Mucosa of gallbladder (tissue), 1 donor: ENCODE measurements around the gene DLG2. TPM values are rescaled to one million over a fixed set of nuclear protein-coding genes. Genes with fewer than 3 reads are reported as not detected.

Experiments used
- DNase-seq: peaks from one replicate; pipeline ENCODE4 v3.0.0-alpha.2; 2020; ENCODE audit warnings: low spot score
- total RNA-seq: library from RNA; stranded (reverse); gene quantifications from one replicate; pipeline ENCODE4 v1.2.1, GENCODE V29; 2021
- donor health status: DM: no; HTN: no; CAD: no.

Gene DLG2
- total RNA-seq, 1 donor from 2014 or later: 4.4 TPM

GRCh38 chr11:85558411-85558810 is 68.7 kb downstream of the DLG2 start:
- DNase-seq: no peak

DNA sequence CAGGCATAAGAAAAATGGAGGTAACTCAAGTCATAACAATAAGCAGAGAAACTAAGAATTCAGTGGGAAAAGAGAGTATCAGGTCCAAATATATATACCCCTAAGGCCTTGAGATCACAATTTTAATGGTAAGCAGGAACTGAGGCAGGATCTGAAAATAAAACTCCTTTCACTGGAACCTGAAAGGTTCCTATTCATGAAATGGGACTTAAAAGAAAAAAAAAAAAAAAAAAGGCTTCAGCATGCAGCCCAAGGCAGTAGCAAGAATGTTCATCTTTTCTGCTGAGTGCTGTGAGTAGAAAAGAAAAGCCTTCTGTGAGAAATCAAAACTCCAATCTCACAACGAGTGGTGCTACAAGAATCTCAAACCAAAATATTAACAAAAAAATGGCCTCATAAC is 75.3 kb downstream of the DLG2 start:
- no peak for DNase-seq

DNA sequence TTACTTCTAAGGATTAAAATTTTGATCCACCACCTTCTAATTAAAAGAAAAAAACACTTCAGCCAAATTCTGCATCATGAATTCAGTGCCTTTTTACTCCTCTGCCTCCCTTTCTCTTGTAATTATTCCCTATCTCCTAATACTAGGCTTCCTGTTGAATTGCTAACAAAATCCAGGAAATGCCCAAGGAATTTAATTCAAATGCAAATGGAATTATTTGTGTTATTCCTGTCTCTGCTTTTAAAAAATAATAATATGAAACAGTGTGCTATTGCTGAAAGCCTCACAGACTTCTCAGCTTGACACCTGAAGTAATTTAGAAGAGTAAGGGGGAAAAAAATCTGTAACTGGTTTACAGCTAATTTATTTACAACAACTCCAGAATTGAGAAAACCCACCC is 85.5 kb downstream of the DLG2 start:
- no peak for DNase-seq

DNA sequence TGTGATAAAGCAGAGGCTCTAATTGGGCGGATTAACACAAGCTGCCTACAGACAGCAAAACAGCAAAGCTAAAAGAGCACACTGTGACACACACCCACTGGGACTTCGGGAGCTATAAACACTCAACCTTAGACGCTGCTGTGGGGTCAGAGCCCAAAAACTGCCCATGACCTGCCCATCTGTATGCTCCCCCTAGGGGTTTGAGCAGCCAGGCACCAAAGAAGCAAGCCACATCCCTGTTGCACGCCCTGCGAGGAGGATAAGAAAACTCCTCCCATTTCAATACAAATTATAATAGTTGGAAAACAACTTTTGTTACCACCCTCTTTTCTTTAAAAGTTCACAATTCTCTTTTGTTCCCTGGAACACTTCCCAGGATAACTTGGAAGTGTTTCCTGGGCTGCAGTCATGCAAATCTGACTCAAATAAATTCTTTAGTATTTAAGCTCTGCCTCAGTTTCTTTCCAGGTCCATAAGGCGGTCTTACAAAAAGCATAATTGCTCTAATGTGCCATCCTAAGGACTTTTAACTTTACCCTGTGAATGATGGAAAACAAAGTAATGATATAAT is 86.4 kb downstream of the DLG2 start:
- no peak for DNase-seq

DNA sequence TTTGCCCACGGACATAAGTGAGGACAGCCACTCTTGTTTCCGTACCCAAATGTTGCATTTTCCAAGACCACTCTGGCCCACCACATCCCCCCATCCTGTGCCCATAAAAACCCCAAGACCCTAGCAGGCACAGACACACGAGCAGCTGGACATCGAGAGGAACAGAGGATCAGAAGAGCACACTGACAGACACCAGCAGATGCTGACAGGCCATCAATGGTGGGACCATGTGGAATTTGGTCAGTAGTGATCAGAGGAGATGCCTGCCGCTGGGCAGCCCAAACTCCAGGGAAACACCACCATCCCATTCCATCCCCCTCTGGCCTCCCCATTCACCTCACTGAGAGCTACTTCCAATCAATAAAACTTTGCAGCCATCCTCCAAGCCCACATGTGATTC is 87.0 kb downstream of the DLG2 start:
- DNase-seq: no peak

DNA sequence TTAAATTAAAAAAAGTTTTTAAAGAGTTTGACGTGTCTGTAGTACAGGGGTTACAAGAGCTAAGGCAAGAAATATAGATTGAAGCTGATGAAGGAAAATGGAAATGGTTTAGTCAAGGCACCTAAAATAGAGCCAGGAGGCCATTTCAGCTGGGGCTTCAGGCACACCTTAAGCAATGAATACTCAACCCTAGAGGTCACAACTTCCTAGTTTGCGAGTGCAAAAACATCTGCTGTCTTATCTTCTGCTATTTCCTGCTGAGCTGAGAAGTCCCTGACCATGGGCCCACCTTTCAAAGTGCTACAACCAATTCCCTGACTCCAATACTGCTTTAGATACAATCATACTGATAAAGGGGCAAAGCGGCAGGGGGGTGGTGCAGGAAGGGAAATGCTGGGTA is 87.4 kb downstream of the DLG2 start:
- no peak for DNase-seq

DNA sequence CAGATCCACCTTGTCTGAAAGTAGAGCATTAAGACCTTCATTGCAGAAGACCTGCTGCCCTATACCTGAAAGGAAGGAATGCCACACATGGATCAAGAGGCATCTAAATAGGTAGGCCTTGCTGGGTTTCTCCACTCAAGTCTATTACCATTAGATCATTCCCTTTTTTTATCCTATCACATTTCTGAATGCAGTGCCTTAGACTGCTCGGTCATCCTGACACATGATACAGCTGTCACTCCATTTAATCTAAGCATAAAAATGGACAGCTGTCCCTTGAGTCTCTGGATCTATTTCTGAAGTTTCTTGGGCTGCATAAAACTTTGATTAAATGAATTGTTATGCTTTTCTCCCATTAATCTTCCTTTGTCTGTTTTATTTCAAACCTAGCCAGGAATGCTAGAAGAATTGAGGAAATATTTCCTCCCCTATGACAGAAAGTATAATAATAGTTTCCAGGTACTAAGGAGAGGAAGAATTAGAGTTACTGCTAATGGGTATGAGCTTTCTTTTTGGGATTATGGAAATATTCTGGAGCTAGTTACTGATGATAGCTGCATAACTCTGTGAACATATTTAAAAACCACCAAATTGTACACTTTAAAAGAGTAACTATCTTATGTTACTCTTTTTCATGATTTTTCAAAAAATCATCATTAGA is 88.0 kb downstream of the DLG2 start:
- no peak for DNase-seq

GRCh38 chr11:85536438-85536837 is 90.7 kb downstream of the DLG2 start:
- DNase-seq: no peak

DNA sequence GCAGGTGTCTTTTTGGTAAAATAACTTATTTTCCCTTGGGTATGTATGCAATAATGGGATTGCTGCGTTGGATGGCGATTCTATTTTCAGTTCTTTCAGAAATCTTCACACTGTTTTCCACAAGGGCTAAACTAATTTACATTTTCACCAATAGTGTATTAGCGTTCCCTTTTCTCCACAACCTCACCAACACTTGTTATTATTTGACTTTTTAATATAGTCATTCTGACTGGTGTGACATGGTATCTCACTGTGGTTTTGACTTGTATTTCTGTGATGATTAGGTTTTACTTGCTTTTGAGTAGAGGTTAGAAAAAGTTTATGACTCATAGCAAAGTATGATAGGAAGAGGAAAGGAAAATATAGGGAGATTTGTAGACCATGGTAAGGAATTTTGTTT is 92.3 kb downstream of the DLG2 start:
- no peak for DNase-seq

GRCh38 chr11:85531191-85531897 is 95.8 kb downstream of the DLG2 start:
- DNase-seq: no peak

- no peak for DNase-seq
Observed at GRCh38 chr11:85530634-85531033, 96.5 kb downstream of the DLG2 start.

GRCh38 chr11:85526564-85526963 is 100.6 kb downstream of the DLG2 start:
- no peak for DNase-seq

DNA sequence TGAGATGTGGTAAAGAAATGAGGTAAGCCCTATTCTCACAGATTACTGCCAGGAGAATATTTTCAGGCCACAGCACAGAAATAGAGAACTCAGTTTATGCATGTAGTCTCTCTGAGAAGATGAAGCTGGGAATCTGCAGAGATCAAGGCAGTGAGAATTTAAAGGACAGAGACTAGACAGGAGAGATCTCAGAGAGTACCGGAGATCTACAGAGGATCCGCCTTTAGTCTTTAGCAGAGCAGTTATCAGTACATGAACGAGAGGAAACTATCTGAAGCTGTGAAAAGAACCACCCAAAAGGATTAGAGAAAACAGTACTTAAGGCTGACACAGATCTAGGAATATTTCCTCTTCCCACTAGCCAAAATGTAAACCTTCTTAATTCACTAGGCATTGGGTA is 101.5 kb downstream of the DLG2 start:
- DNase-seq: no peak

- DNase-seq: no peak
Observed at GRCh38 chr11:85517272-85517671, 109.9 kb downstream of the DLG2 start.

- DNase-seq: no peak
Observed at GRCh38 chr11:85495918-85496317, 131.2 kb downstream of the DLG2 start.

DNA sequence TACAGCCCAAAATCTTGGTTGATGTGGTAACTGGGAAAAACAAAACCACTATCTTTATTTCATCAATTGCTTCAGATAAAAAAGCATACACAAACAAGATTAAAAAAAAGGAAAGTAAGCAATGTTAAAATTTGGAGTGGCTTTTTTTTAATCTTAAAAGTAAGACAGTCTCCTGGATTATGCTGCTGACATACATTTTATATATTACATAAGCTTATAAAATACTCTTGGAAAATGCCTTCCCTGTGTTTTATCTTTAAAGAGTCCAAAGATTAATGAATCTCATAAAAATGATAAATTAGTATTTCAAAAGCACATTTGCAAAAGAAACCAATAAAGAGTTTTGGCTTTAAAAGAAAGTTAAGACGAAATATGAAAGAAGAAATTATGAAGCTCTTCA is 132.7 kb downstream of the DLG2 start:
- no peak for DNase-seq

DNA sequence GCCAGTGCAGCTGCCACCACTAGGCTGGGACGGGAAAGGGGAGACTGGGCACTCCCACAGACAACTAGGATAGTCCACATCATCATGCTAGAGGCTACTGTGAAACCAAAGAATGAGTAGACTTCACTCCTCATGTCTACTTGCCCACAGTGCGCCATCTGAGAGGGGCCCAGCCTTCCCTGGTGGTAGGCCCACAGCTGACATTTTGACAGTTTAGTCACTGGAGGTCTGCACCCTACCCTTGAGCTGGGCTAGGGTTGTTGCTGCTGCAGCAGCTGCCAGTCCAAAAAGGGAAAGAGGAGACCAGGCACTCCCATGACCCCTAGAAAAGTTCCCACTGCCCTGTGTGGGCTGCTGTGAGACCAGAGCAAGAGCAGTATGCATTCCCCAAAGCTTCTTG is 141.2 kb downstream of the DLG2 start:
- no peak for DNase-seq

GRCh38 chr11:85483861-85484260 is 143.3 kb downstream of the DLG2 start:
- no peak for DNase-seq

- no peak for DNase-seq
Observed at GRCh38 chr11:85481862-85482261, 145.3 kb downstream of the DLG2 start.

DNA sequence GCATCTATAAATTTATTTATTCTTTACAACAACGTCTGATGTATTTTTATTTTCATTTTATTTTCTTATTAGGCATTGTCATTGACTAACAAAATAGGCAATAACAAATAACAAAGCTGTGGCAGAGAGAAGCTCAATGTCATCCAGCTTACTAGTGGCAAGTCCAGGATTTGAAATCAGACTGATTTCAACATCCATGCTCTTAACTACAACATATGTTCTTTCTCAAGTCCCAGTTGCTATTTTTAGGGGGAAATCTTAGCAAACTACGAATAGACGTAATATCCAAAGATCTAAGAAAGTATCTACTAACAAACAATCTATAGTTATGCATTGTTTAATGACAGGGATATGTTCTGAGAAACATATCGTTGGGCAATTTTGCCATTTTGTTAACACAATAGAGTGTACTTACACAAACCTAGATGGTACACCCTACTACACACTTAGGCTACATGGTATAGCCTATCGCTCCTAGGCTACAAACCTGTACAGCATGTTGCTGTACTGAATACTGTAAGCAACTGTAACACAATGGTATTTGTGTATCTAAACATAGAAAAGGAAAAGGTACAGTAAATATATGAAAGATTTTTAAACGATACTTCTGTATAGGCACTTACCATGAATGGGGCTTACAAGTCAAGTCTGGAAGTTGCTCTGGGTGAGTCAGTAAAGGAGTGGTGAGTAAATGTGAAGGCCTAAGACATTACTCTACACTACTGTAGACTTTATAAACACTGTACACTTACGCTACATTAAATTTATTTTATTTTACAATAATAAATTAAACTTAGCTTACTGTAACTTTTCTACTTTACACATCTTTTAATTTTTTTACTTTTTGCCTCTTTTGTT is 151.3 kb downstream of the DLG2 start:
- no peak for DNase-seq

DNA sequence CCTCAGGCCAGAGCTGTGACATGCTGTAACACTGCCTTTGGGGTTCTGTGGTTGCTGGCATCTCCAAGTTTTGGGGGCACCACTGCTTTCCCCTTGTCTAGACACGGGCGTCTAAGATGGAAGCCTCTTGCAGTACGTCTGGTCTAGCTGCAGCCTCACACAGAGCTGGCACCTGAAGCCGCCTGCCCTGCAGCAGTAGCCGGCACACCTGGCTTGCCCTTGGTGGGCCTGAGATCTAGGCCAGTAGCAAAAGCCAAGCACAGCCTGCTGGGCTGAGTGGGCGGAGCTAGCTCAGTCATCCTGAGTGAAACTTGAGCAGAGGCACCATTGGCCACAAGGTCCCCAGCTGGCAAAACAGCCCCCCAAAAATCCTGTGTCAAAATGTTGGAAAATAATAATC is 154.2 kb downstream of the DLG2 start:
- no peak for DNase-seq

DNA sequence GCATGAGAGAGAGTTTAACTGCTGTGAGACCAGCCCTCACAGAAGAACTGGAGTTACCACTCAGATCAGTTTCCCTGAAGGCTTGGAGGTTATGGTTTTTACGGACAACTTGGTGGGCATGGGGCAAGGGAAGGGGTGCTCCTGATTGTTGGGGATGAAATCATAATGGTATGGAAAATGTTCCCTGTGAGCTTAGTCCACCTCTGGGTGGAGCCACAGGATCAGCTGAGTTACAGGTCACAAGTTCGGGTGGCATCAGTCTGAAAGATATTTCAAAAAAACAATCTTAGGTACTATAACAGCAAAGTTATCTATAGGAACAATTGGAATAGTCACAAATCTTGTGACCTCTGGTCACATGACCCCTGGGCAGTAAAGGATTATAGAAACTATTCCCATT is 162.9 kb downstream of the DLG2 start:
- no peak for DNase-seq

DNA sequence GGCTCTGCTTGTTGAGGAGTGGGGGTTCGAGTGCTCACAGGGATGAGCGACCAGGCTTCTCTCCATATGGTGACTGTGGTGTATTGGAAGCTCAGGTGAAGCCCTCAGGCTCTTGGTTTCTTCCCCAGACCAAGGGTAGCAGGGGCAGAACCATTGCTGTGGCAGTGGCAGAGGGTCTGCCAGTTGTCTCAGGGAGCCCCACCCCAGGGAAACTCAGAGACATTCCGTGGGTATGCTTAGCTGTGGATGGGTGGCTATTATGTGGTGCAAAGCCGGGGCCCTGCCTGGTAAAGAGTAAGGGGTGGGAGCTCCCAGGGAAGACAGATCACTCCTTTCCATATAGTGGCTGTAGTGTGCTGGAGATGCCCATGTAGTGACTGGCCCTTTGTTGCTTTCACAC is 167.8 kb downstream of the DLG2 start:
- DNase-seq: no peak
